IPS-NIHi11 (cell line): Measurements from ENCODE around the gene LPAR1.
"Not testable (repeated sequence)": the region's sequence is repeated elsewhere in the genome, so short reads cannot be mapped to it uniquely, and the experiment has no call there.

Experiments
- DNase-seq: peaks from one replicate; pipeline ENCODE4 v3.0.0; 2012; ENCODE audit warnings: mixed read lengths, low spot score

Gene LPAR1

DNA sequence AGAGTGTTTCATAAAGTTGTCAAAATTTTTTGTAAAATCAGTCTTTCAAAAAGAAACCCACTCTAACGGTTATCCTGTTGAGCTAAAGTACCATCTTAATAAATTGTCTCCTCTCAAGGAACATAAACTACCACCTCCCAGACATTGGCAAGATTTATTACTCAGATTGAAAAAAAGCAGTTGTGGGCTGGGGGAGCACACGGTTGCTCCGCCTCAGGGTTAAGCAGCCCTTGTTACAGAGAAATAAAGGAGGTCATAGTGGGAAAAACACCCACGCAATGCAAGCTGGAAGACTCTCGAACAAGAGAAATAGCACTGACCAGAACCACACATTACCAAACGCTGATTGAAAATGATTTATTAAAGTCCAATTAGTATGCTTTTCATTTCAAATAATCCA is 165.3 kb downstream of the LPAR1 start:
- no peak for DNase-seq

DNA sequence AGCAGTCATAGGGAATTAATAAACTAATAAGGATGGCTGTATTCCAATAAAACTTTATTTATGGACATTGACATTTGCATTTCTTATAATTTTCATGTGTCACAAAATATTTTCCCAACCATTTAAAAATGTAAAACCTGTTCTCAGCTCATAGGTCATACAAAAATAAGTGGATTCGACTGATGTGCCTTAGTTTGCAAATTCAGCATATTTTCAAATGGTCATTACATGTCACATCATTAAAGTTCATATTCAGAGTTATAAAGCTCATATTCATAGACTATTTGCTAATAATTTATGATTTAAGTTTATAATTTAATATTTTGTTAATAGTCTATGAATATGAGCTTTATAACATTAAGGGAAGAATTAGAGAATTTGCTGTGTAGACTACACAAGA is 166.5 kb downstream of the LPAR1 start:
- DNase-seq = no peak

DNA sequence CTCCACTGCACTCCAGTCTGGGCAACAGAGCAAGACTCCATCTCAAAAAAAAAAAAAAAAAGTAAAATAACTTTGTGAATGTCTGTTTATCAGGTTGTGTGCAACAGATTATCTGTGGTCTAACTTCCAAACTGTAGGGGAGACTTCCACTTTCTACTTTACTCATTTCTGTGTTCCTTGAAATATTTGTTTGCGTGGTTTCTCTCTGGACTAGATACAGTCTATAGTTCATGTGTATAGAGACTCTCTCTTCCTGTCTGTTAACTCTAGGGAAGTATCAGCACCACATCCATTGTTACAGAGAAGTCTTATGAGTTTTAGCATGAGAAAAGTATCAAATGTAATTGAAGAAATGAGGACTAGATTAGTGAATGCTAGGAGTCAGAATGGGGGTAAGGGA is 168.3 kb downstream of the LPAR1 start:
- no peak for DNase-seq

DNA sequence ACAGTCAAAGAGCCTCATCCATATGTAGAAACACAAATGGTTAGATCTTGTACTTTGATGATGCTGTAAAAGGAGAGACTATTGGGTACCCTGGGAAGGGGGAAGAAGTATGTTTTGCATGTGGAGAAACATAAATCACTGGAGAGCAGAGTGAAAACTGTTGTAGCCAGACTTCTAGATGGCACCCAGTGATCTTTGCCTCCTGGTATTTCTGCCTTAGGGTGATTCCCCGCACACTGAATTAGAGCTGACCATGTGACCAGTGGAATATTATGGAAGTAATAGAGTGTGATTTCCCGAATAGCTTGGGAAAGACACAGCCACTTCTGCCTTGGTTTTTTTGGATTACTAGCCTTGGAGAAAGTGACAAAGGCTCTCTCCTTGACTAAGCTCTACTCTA is 174.3 kb downstream of the LPAR1 start:
- no peak for DNase-seq

DNA sequence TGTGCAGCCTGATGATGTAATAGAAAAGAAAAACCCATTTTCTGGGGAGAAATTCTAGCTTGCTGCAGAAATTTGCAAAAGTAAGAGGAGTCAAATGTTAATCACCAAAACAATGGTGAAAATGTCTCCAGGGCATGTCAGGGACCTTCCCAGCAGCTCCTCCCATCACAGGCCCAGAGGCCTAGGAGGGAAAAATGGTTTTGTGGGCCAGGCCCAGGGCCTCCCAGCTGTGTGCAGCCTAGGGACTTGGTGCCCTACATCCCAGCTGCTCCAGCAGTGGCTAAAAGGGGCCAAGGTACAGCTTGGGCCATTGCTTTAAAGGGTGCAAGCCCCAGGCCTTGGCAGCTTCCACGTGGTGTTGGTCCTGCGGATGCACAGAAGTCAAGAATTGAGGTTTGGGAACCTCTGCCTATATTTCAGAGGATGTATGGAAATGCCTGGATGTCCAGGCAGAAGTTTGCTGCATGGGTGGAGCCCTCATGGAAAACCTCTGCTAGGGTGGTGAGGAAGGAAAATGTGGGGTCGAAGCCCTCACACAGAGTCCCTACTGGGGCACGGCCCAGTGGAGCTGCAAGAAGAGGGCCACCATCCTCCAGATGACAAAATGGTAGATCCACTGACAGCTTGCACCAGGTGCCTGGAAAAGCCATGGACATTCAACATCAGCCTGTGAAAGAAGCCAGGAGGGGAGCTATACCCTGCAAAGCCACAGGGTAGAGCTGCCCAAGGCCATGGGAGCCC is 176.7 kb downstream of the LPAR1 start:
- not testable (repeated sequence) for DNase-seq

DNA sequence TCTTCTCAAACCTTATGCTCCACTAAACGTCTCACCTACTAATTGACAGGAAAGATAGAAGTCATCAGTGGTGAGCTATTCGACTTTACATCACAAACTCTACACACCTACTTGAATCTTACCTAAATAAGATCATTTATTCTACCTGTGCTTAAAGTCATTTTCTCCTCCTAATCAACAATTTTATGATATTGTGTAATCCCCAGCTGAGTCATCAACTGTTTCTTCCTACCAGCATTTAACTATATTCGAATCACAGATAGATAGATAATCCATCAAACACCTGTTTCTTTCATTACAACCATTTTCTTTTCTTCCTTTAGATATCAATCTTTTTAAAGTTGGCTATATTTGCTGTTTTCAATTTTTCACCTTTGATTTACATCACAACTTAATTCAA is 181.5 kb downstream of the LPAR1 start:
- DNase-seq = no peak

DNA sequence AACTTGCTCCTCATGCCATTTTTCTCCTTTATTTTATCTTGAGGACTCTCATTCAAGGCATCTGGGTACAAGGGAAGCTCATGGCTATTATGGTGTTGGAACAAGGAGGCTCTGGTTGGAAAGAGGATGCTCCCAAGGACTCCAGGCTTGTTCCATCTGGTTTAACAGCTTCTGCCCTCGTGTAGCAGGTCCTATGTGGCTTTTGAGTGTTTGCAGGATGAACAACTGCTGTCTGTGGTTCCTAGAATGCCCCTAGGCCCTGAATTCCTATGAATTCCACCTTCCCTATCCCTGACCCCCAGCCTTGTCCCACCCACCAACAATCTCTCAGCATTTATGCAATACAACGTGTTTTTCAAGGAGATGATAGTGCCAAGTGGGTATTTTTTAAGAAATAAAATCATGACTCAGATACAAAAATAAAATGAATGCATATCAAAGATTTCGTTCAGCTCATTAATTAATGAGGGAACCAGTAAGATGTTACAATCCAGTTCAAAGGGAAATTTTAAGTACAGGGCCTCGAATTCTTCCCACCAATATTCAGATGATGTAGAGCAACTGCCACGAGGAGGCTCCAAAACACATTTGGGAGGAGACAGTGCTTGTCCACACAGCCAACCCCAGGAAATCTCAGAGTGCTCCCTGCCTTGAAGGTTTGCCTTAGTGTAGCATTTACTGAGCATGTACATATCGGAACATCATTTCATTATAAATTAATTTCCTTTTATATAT is 187.7 kb downstream of the LPAR1 start:
- no peak for DNase-seq

DNA sequence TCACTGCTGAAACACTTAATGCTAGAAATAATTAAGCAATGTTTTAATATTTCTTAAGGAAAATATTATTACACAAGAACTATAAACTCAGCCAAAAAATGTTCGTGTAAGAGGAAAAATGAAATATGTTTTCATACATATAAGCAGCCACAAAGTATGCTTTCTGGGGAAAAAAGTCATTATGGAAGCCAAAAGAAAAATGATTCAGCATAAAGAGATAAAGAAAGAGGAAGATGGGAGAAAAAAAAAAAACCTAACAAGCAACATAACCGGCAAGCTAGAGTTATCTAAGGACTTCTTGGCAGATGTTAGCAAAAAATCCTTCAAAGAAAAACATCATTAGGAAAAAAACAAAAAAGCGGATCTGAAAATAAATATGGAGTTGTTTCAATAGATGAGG is 190.6 kb downstream of the LPAR1 start:
- no peak for DNase-seq

DNA sequence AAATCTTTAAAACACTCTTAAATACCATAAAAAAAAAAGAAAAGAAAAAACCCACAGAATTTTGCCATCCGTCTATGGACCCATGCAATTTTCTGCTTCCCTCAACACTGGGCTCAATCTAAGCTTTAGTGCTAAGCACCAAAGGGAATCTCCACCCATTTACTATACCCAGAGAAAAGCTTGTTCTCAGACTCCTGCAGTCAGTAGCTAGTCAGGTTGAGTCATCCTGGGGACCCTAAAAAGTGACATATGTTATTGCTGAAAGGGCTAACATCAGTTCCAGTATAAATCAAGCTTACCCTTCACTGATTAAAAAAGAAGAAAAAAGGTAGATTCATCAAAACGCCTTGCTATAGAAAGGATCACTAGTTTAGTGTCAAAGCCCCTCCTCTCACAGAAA is 192.1 kb downstream of the LPAR1 start:
- no peak for DNase-seq

DNA sequence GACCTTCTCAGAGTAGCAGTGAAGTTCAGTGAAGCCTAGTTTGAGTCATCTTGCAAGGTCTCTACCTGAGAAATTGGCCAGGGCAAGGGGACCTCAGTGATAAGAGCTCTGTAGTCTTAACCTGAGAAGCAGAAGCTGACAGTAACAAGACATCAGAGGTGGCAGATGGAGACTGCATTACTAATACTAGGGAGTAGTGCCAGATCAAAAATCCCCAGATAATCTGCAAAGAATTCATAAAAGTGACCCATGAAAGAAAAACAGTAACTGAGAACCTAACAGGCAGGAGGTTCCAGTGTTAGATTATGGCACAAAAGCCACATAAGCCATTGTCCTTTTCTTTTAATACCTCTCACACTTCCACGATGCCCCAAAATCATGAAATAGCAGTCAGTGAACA is 194.1 kb downstream of the LPAR1 start:
- no peak for DNase-seq

DNA sequence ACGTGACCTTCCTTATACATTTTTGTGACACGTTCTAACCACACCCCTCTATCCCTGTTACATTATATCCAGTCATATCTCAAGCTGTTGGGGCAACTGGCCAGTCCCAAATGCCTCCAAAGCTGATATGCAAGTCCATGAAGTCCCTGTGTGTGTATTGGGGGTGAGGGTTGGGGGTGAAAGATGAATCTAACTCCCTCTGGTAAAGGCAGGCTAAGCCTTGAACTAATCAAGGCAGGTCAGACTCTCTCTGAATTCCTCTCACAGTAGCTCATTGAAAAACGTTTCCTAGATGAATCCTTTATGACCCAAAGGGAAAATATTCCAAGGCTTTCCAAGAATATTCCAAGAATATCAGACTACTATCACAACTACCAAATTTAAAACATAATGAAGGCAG is 195.3 kb downstream of the LPAR1 start:
- DNase-seq = no peak

DNA sequence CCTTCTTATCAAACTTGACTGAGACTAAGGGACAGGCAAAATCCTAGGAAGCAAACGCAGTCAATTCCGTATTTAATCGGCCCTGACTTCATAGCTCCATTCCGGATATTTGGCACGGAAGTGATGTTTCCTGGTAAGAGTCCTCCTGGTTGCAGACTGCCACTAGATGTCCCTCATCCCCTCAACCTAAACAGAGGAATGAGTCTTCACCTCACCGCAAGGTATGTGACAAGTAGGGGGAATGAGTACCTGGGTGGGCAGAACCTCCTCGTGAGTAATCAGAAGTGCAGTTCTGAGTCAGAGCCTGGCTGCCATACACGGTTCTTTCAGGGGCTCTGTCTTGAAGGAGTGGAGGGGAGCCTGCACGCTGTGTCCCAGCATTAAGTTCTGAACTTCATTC is 196.1 kb downstream of the LPAR1 start:
- DNase-seq = peak; percentile 19

DNA sequence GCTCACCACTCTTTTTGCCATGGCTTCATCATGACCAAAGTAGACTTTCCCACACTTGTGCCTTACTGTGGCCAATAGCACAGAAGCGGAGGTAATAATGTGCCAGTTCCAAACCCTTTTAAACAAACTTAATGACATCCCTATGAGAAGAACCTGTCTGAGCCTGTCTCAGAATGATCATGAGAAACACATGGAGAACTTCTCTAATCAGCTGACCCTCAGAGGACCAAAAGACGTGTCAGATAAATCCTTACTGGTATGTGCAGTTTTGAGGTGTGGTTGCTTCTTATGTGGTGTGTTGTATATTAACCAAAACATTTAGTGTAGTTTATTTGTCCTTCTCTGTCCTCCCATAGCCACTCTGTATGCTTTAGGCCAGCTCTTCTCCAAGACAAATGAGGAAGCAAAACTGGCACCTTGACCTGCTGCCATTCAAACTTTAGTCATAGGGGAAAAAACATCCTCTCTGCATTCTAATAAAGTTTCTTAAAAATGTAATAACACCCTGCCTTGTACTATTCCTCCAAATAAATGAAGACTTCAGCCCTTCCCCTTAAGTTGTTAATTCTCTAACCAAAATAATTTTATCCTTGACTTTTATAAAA is 200.8 kb downstream of the LPAR1 start:
- DNase-seq = no peak

DNA sequence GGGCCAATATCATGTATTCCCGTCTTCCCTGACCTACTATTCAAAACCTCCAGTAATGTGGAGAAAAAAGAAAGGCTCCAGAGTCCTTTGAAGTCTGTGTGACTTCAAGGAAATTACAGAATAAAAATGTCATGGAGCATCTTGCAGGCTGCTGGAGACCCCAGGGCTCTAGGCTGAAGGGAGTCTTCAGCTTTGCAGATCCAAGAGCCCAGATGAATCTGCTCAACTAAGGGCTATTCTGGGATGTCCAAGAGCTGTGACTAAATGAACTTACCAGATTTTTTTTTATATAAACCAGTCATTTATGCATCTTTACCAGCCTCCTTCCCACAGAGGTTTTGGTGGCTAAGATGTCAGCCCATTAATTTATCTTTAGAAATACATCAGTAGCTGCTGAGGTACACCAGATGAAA is 202.4 kb downstream of the LPAR1 start:
- DNase-seq = no peak

DNA sequence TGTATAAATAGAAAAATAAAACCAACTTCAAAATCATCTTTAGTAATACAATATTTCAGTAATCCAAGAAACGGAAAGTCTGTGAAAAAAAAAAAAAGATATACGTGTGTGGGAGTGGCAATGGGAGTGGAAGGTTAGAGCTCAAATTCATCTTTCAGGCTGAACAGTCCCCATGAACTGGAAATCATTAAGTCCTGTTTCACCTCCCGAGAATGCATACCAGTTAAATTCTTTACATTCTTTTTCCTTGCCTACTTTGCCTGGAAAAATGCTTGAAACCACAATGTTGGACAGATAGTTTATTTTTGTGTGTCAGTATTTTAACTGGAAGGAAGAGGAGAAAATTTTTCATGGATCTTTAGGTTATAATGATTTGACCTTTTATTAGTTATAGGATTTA is 202.9 kb downstream of the LPAR1 start:
- DNase-seq = peak; percentile 11

DNA sequence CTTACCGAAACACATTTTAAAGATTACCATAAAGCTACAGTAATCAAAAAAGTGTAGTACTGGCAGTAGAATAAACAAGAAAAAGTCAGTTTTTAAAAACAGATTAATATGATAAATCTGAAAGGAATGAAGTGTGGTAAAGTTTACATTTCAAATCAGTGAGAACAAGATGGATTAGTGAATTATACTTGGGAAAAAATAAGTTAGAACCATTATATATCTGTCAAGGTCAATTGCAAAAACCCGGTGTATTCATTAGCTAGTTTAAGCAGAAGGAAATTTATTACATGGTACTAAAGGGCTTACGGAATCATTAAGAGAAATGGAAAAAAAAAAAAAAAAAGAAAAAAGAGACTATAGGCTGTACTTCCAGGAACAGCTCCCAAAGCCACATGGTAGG is 205.3 kb downstream of the LPAR1 start:
- no peak for DNase-seq

DNA sequence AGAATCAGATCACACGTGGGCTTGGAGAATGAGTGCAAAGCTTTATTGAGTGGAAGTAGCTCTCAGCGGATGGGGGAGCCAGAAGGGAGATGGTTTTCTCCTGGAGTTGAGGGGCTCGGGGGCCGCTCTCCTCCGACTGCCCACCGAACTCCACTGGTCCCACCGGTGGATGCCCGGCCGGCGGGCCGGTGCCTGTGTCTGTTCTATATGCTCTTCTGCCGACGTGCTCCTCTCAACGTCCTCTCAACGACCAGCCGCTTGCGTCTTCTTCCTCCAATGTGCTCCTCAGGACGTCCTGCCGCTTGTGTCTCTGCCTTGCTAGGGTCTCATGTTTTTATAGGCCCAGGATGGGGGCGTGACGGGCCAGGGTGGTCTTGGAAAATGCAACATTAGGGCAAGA is 207.8 kb downstream of the LPAR1 start:
- DNase-seq = no peak

DNA sequence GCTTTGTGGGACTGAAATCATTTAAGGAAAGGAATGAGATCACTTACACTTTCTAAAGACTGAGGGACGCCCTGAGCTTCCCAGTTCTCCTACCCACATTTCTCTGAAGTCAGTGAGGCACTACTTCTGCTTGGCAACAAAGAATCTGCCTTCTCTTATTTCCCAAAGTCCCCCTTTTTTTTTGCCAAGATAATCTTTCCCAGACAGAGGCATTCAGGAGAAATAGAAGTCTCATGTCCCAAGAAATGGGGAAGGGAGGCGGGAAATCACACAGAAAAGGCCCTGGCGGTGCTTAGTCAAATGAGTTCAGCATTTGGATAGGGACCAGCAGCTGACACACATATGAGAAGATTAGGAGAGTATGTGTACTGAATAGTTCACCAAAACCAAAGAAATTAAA is 210.0 kb downstream of the LPAR1 start:
- DNase-seq = no peak

DNA sequence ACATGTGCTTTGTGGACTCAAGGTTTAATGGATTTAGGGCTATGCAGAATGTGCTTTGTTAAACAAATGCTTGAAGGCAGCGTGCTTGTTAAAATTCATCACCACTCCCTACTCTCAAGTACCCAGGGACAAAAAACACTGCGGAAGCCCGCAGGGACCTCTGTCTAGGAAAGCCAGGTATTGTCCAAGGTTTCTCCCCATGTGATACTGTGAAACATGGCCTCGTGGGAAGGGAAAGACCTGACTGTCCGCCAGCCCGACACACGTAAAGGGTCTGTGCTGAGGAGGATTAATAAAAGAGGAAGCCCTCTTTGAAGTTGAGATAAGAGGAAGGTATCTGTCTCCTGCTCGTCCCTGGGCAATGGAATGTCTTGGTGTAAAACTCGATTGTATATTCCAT is 211.9 kb downstream of the LPAR1 start:
- not testable (repeated sequence) for DNase-seq

DNA sequence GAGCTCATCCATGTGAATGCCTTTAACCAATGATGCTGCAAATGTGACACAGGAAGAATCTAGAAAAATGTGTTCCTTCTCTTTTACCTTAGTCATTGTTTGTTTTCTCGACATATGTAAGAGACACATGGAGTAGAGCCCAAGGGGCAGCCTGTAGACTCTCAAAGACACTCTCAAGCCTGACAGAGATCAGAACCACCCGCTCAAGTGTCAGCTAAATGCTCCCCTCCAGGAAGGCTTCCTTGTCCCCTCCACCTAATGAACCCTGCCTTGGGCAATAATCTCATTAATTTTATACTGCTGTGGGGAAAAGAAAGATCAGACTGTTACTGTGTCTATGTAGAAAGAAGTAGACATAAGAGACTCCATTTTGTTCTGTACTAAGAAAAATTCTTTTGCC is 212.3 kb downstream of the LPAR1 start:
- no peak for DNase-seq

DNA sequence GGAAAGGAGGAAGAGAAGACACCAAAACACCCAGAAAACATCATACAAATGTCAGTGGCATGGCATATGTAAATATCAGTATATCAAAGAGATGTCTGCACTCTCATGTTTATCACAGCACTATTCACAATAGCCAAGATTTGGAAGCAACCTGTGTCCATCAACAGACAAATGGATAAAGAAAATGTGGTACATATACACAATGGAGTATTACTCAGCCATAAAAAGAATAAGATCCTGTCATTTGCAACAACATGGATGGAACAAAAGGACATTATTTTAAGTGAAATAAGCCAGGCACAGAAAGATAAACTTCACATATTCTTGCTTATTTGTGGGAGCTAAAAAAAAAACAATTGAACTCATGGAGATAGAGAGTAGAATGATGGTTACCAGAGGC is 213.1 kb downstream of the LPAR1 start:
- DNase-seq = not testable (repeated sequence)
